HG03159 (cell line): ENCODE measurements around the gene RPS6KA4.
"Not testable (repeated sequence)": the region's sequence is repeated elsewhere in the genome, so short reads cannot be mapped to it uniquely, and the experiment has no call there.

Experiments used
- ATAC-seq: cut with Tn5 transposase; IDR thresholded peaks from one replicate; pipeline ENCODE4 v1.9.1; 2021; ENCODE audit warnings: mild to moderate bottlenecking, moderate library complexity; ENCODE audit not compliant: unreplicated experiment

Gene RPS6KA4

DNA sequence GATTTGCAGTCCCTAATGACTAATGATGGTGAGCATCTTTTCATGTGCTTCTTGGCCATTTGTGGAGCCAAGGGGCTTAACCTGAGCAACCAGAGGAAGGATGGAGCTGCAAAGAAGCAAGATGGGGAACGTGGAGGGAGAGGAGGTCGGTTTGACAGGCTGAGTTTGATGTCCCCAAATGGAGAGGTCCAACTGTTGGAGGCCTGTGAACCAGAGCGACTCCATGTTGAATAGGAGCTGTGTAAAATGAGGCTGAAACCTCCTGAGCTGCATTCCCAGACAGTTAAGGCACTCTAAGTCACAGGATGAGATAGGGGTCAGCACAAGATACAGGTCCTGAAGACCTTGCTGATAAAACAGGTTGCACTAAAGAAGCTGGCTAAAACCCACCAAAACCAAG, 54.5 kb downstream of the RPS6KA4 start:
- no peak for ATAC-seq

- no peak for ATAC-seq
Observed at GRCh38 chr11:64415286-64415685, 56.3 kb downstream of the RPS6KA4 start.

- ATAC-seq: no peak
Observed at GRCh38 chr11:64415996-64416728, 57.2 kb downstream of the RPS6KA4 start.

- not testable (repeated sequence) for ATAC-seq
Observed at GRCh38 chr11:64418233-64418632, 59.3 kb downstream of the RPS6KA4 start.

DNA sequence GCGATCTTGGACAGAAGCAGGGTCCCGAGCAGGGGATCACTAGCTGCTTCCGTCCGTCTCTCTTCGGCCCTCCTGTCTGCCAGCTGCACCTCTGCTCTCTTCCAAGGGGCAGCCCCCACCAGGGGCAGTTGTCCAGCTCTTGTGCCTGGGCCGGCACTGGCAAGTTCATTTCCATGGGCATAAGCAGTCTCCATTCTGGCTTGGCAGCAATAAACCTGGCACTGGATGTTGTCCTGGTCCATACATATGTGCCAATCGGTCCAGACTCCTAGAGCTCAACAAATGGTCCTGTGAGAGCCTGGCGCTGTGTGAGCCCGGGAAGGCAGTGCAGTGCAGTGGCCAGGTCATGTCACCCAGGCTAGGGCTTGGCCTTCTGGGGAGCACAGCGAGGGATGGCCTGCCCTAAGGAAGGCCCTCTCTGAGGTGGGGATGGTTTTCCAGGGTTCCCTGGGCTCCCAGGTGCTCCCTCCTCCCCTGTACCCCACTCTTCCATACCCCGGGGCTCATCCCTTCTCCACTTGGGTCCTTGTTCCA, 60.4 kb downstream of the RPS6KA4 start:
- no peak for ATAC-seq

DNA sequence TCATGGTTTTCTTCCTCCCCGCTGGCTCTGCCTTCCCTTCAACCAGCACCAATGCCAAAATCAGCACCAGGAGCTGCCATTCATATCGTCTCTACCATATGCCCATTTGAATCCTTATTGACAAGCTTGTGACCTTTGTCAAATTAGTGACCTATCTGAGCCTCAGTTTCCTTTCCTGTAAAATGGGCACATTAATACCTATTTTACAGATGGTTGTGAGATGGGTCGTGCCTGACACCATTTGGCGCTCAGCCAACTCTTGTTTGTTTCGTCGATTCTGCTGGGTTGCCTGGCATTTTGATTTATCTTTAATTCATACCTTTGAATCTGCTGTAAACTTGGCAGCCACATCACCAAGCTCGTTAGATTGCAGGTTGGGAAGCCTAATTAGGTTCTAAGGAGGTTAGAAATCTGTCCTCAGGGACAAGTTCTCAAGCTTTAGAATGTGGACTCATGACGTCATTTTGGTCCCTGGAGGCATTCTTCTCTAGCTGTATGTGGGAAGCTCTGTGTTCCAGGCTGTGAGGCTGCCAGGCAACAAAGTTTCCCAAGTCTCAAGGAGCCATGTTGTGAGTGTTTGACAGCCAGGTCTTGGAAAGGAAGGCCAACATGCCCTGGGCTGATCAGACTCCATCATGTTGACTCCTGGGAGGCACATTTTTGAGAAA, 61.0 kb downstream of the RPS6KA4 start:
- ATAC-seq: no peak
